NCI-H82 treated with DMSO at 0.1 percent for 48 hours (cell line): ENCODE results near the gene CDH4.

ENCODE experiments used
- DNase-seq: peaks from one replicate; lab custom pipeline; 2025; ENCODE audit not compliant: unreplicated experiment; lab: John Stamatoyannopoulos, UW

CDH4 gene

GRCh38 chr20:61912665-61913422 lies 660.8 kb downstream of the CDH4 start:
- no peak for DNase-seq

GRCh38 chr20:61913423-61914225 lies 661.6 kb downstream of the CDH4 start:
- no peak for DNase-seq

- no peak for DNase-seq
Measured at GRCh38 chr20:61915101-61915500, 663.0 kb downstream of the CDH4 start.

GRCh38 chr20:61916318-61916891 lies 664.3 kb downstream of the CDH4 start:
- no peak for DNase-seq

GRCh38 chr20:61917474-61918145 lies 665.5 kb downstream of the CDH4 start:
- DNase-seq, result no peak

- no peak for DNase-seq
Measured at GRCh38 chr20:61918548-61918947, 666.5 kb downstream of the CDH4 start.

GRCh38 chr20:61919239-61919638 lies 667.2 kb downstream of the CDH4 start:
- no peak for DNase-seq

GRCh38 chr20:61919675-61920365 lies 667.8 kb downstream of the CDH4 start:
- no peak for DNase-seq

GRCh38 chr20:61922411-61922810 lies 670.4 kb downstream of the CDH4 start:
- DNase-seq, result no peak

- no peak for DNase-seq
Measured at GRCh38 chr20:61922936-61923335, 670.9 kb downstream of the CDH4 start.

- DNase-seq, result no peak
Measured at GRCh38 chr20:61923371-61924166, 671.5 kb downstream of the CDH4 start.

- DNase-seq, result no peak
Measured at GRCh38 chr20:61924211-61924857, 672.3 kb downstream of the CDH4 start.

- no peak for DNase-seq
Measured at GRCh38 chr20:61924858-61925554, 672.9 kb downstream of the CDH4 start.

- DNase-seq, result no peak
Measured at GRCh38 chr20:61925555-61926252, 673.6 kb downstream of the CDH4 start.

- DNase-seq, result no peak
Measured at GRCh38 chr20:61926253-61926613, 674.2 kb downstream of the CDH4 start.

- DNase-seq, result no peak
Measured at GRCh38 chr20:61926796-61927192, 674.7 kb downstream of the CDH4 start.

- DNase-seq, result no peak
Measured at GRCh38 chr20:61927193-61927825, 675.2 kb downstream of the CDH4 start.
